ENCODE data around the gene ZDHHC14.

ZDHHC14 gene

GRCh38 chr6:157603971-157604370, 223.0 kb downstream of the ZDHHC14 start:
- Histone ChIP-seq H3K27ac (ENCODE audit: low read depth, low read length) (no peak overlapping the region), H3K36me3 (ENCODE audit: insufficient read depth, low read length) (no peaks in the 10 kb centered on the region), H3K4me3 (ENCODE audit: low read depth, low read length) (no peak overlapping the region), H2AFZ (ENCODE audit: low read length, unreplicated experiment) (no peak overlapping the region), H3K27me3 (ENCODE audit: insufficient read depth, low read length) (no peaks in the 10 kb centered on the region), H3K79me2 (ENCODE audit: control insufficient read depth, insufficient read depth, low read length, unreplicated experiment) (no peaks in the 10 kb centered on the region), H3K4me1 (ENCODE audit: control insufficient read depth, insufficient read depth, low read length, unreplicated experiment) (no peaks in the 10 kb centered on the region)

DNA sequence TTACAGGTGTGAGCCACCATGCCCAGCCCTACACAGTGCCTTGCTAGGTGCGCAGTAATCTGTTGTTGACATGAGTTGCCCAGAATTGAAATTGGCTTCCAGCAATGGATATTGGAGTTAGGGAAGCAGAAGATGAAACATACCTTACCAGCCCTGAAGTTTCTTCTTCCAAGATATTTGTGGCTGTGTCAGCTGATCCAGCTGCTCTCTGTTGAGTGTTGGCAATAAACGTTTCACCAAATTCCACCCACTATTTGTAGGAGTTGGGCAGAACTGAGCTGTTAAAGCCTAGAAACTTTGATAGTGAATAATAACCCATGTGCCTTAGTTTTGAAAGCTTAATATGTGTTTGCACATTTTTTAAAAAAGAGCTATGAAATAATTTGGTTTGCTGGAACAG, 223.8 kb downstream of the ZDHHC14 start:
- H2AFZ ChIP-seq (ENCODE audit: low read length, unreplicated experiment), result no peak overlapping the region
- no peak overlapping the region for H3K4me3 ChIP-seq (ENCODE audit: low read depth, low read length)
- H3K4me1 ChIP-seq (ENCODE audit: control insufficient read depth, insufficient read depth, low read length, unreplicated experiment), result no peaks in the 10 kb centered on the region
- H3K27me3 ChIP-seq (ENCODE audit: insufficient read depth, low read length), result no peaks in the 10 kb centered on the region
- H3K79me2 ChIP-seq (ENCODE audit: control insufficient read depth, insufficient read depth, low read length, unreplicated experiment), result no peaks in the 10 kb centered on the region
- H3K36me3 ChIP-seq (ENCODE audit: insufficient read depth, low read length), result no peaks in the 10 kb centered on the region
- H3K27ac ChIP-seq (ENCODE audit: low read depth, low read length), result no peak overlapping the region

DNA sequence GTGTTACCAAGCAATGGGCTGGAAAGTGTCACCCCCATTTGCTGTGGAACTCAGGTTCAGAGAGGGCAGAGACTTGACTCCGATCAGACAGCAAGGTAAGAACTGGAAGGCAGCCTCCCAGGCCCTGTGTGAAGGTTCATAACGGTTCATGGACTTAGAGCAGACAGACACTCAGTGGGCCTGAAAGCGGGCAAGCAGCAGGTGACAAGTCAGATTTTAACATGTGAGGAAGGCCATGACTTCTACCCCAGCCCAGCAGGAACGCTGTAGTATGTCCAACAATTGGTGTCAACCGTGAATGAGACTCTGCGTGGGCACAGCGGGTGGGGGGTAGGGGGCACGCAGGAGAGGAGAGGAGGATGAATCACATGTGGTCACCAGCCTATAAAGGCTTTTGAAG, 224.5 kb downstream of the ZDHHC14 start:
- H2AFZ ChIP-seq (ENCODE audit: low read length, unreplicated experiment), result no peak overlapping the region
- H3K4me1 ChIP-seq (ENCODE audit: control insufficient read depth, insufficient read depth, low read length, unreplicated experiment), result no peaks in the 10 kb centered on the region
- H3K27ac ChIP-seq (ENCODE audit: low read depth, low read length), result no peak overlapping the region
- H3K4me3 ChIP-seq (ENCODE audit: low read depth, low read length), result no peak overlapping the region
- H3K27me3 ChIP-seq (ENCODE audit: insufficient read depth, low read length), result no peaks in the 10 kb centered on the region
- H3K79me2 ChIP-seq (ENCODE audit: control insufficient read depth, insufficient read depth, low read length, unreplicated experiment), result no peaks in the 10 kb centered on the region
- no peaks in the 10 kb centered on the region for H3K36me3 ChIP-seq (ENCODE audit: insufficient read depth, low read length)

- no peaks in the 10 kb centered on the region for H3K79me2 ChIP-seq (ENCODE audit: control insufficient read depth, insufficient read depth, low read length, unreplicated experiment)
- H3K27me3 ChIP-seq (ENCODE audit: insufficient read depth, low read length), result no peaks in the 10 kb centered on the region
- H3K36me3 ChIP-seq (ENCODE audit: insufficient read depth, low read length), result no peaks in the 10 kb centered on the region
- no peak overlapping the region for H2AFZ ChIP-seq (ENCODE audit: low read length, unreplicated experiment)
- no peaks in the 10 kb centered on the region for H3K4me1 ChIP-seq (ENCODE audit: control insufficient read depth, insufficient read depth, low read length, unreplicated experiment)
- H3K27ac ChIP-seq (ENCODE audit: low read depth, low read length), result no peak overlapping the region
- H3K4me3 ChIP-seq (ENCODE audit: low read depth, low read length), result no peak overlapping the region
Measured at GRCh38 chr6:157606516-157606915, 225.5 kb downstream of the ZDHHC14 start.

DNA sequence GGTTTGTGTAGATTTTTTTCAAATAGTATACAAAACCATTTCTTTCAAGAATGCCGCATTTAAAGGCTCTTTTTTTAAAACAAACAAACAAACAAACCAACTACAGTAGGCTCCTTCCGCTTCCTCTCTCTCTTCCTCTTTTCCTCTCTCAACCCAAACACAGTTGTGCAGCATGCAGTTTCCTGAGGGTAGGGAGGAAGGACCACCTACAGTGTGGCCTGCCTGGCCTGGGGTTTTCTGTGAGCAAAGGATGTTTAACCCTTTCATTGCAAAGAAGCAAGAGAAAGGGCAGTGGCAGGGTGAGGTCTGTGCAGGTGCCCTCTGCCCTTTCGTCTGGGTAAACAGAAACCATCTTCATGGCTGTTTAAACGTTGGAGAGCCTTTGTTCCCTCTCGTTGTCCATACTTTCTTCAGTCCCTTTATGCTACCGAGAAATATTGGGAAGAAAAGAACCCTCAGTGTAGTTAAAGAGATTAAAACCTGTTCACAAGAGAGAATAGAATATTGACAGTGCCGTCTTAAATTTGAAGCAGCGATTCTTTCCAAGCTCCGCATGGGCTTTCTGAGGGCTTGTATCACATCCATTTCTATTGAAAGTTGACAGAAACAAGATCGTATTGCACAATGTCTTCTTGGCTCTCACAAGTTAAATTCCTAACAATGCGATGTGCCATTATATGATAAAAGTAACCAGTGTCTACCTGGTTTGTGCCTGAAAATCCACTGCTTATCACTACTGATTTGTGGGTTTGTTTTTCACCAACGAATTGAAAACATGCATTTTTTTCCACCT, 226.5 kb downstream of the ZDHHC14 start:
- no peaks in the 10 kb centered on the region for H3K27me3 ChIP-seq (ENCODE audit: insufficient read depth, low read length)
- peaks cover 6% of the 10 kb centered on the region for H3K4me1 ChIP-seq (ENCODE audit: control insufficient read depth, insufficient read depth, low read length, unreplicated experiment)
- H3K36me3 ChIP-seq (ENCODE audit: insufficient read depth, low read length), result no peaks in the 10 kb centered on the region
- no peak overlapping the region for H3K27ac ChIP-seq (ENCODE audit: low read depth, low read length)
- H3K79me2 ChIP-seq (ENCODE audit: control insufficient read depth, insufficient read depth, low read length, unreplicated experiment), result no peaks in the 10 kb centered on the region
- no peak overlapping the region for H3K4me3 ChIP-seq (ENCODE audit: low read depth, low read length)
- no peak overlapping the region for H2AFZ ChIP-seq (ENCODE audit: low read length, unreplicated experiment)

DNA sequence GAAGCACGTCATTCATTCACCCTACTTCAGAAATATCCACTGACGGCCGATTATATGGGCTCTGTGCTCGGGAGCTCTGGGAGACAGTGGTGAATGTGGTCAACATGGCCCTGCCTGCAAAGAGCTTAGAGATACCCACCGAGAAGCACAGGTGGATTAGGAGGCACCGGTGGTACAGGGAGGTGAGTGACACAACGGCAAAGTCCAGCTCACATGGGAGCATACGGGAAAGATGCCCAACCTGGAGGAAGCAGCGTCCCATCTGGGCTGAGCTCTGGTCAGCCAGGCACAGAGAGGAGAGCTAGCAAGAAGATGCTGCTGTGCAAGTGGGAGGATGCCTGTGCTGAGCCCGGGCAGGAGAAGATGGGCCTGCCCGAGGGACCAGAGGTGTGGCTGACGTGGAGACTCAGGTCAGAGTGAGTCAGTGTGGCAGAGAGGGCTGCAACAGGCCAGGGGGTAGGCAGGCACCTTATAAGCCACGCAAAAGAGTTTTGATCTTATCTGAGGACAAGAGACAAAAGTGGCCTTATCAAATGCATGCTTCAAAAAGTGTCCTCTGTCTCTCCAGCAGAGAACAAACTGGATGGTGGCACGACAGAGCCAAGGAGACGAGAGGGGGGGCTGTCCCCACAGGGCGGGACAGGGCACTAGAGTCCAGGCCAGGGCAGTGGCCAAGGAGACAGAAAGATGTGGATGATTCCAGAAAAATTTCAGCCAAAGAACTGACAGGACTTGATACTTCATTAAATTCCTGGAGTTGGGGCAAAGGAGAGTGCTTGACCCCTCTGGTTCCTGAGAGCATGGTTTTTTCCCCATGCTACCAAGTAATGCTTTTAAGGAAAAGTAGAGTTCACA, 227.5 kb downstream of the ZDHHC14 start:
- Histone ChIP-seq H3K4me3 (ENCODE audit: low read depth, low read length) (no peak overlapping the region), H3K4me1 (ENCODE audit: control insufficient read depth, insufficient read depth, low read length, unreplicated experiment) (peaks cover 11% of the 10 kb centered on the region), H2AFZ (ENCODE audit: low read length, unreplicated experiment) (no peak overlapping the region), H3K79me2 (ENCODE audit: control insufficient read depth, insufficient read depth, low read length, unreplicated experiment) (no peaks in the 10 kb centered on the region), H3K27ac (ENCODE audit: low read depth, low read length) (no peak overlapping the region), H3K36me3 (ENCODE audit: insufficient read depth, low read length) (no peaks in the 10 kb centered on the region), H3K27me3 (ENCODE audit: insufficient read depth, low read length) (no peaks in the 10 kb centered on the region)

DNA sequence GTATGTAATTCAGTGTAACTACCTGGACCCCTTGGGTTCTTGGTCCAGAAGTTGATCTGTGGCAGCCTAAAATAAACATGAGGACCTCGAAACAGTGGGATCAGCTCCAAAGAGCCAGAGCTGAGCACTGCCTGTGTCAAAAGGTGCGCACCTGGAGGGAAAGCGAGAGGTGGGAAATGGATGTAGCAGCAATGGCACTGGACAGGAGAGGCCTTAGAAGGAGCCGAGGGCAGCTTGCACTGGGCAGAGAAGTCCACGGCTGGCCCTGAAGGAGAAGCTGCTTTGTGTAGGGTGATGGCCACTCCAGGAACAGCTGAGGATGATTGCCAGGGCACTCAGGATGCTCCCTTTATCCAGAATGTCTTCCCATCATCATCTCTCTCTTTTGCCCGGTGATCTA, 228.1 kb downstream of the ZDHHC14 start:
- Histone ChIP-seq H3K4me1 (ENCODE audit: control insufficient read depth, insufficient read depth, low read length, unreplicated experiment) (peaks cover 18% of the 10 kb centered on the region), H3K36me3 (ENCODE audit: insufficient read depth, low read length) (no peaks in the 10 kb centered on the region), H3K4me3 (ENCODE audit: low read depth, low read length) (no peak overlapping the region), H3K27me3 (ENCODE audit: insufficient read depth, low read length) (no peaks in the 10 kb centered on the region), H3K27ac (ENCODE audit: low read depth, low read length) (no peak overlapping the region), H3K79me2 (ENCODE audit: control insufficient read depth, insufficient read depth, low read length, unreplicated experiment) (no peaks in the 10 kb centered on the region), H2AFZ (ENCODE audit: low read length, unreplicated experiment) (no peak overlapping the region)

DNA sequence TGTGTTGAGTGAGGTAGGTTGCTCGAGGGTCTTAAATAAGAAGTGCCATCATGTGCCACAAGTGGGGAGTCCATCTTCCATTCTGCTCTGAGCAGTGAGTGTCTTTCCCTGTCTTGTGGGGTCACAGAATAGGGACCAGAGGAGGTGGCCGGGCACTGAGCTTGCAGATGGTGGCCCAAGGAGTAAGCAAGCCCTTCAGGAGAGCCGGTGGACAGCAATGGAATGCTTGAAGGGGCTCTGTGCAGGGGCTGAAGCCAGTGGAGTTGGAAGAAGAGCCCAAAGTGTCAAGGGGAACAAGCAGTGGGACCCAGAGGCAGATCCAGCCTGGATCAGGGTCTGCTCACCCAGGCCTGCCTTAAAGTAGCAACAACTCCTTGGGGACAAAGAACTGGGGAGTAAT, 228.6 kb downstream of the ZDHHC14 start:
- H3K27me3 ChIP-seq (ENCODE audit: insufficient read depth, low read length), result no peaks in the 10 kb centered on the region
- H2AFZ ChIP-seq (ENCODE audit: low read length, unreplicated experiment), result no peak overlapping the region
- H3K4me1 ChIP-seq (ENCODE audit: control insufficient read depth, insufficient read depth, low read length, unreplicated experiment), result peaks cover 22% of the 10 kb centered on the region
- no peak overlapping the region for H3K27ac ChIP-seq (ENCODE audit: low read depth, low read length)
- no peaks in the 10 kb centered on the region for H3K79me2 ChIP-seq (ENCODE audit: control insufficient read depth, insufficient read depth, low read length, unreplicated experiment)
- no peak overlapping the region for H3K4me3 ChIP-seq (ENCODE audit: low read depth, low read length)
- no peaks in the 10 kb centered on the region for H3K36me3 ChIP-seq (ENCODE audit: insufficient read depth, low read length)

DNA sequence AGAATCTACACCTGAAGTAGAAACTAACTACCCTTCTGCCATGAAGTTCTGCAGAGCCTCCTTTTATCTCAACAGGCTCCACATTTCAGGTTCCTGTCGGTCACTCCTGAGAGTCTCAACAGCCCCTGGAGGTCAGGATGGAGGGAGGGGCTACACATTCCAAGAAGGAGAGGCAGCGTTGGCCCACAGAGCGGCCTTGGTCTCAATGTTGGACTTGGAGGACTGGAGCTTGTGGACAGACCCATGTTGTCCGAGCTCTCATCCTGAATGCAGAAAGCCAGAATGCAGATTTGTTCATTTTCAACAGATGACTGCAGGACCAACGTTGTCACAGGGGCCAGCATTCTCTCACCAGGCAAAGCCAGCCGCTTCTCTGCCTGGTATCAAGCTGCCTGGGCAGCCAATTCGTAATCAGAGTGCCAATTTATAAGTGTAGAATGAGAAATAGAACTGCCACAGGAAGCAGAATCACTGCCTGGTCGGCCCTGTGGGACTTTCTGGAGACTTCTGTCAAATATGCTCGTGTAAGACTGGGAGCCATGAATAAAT, 229.5 kb downstream of the ZDHHC14 start:
- Histone ChIP-seq H2AFZ (ENCODE audit: low read length, unreplicated experiment) (no peak overlapping the region), H3K36me3 (ENCODE audit: insufficient read depth, low read length) (no peaks in the 10 kb centered on the region), H3K27me3 (ENCODE audit: insufficient read depth, low read length) (no peaks in the 10 kb centered on the region), H3K4me3 (ENCODE audit: low read depth, low read length) (no peak overlapping the region), H3K79me2 (ENCODE audit: control insufficient read depth, insufficient read depth, low read length, unreplicated experiment) (no peaks in the 10 kb centered on the region), H3K27ac (ENCODE audit: low read depth, low read length) (no peak overlapping the region), H3K4me1 (ENCODE audit: control insufficient read depth, insufficient read depth, low read length, unreplicated experiment) (peaks cover 26% of the 10 kb centered on the region)

- Histone ChIP-seq H3K27ac (ENCODE audit: low read depth, low read length) (no peak overlapping the region), H3K36me3 (ENCODE audit: insufficient read depth, low read length) (no peaks in the 10 kb centered on the region), H2AFZ (ENCODE audit: low read length, unreplicated experiment) (no peak overlapping the region), H3K27me3 (ENCODE audit: insufficient read depth, low read length) (no peaks in the 10 kb centered on the region), H3K4me1 (ENCODE audit: control insufficient read depth, insufficient read depth, low read length, unreplicated experiment) (peaks cover 26% of the 10 kb centered on the region), H3K79me2 (ENCODE audit: control insufficient read depth, insufficient read depth, low read length, unreplicated experiment) (no peaks in the 10 kb centered on the region), H3K4me3 (ENCODE audit: low read depth, low read length) (no peak overlapping the region)
Measured at GRCh38 chr6:157611406-157611805, 230.4 kb downstream of the ZDHHC14 start.

All from ACC112 (cell line).